H1 (cell line): ENCODE data around the gene SSU72.

ENCODE experiments used
- BCL11A ChIP-seq, 2 experiments: IDR thresholded peaks; one replicate each; pipeline ENCODE4 v1.6.1; 2011; ENCODE audit warnings: low read depth in 2 of 2, low read length in 2 of 2, mild to moderate bottlenecking in 2 of 2
- ZNF274 ChIP-seq: IDR thresholded peaks from 2 replicates; pipeline ENCODE4 v1.7.0; 2012; ENCODE audit warnings: low read length, borderline replicate concordance; ENCODE audit errors: extremely low read depth
- TF ChIP-seq, protein P1 (sequence below), 3 experiments: IDR thresholded peaks; 1 replicate in 2 of 3; 2 replicates in 1 of 3; pipeline versions ENCODE4 v1.5.1 to v1.6.1; 2011; ENCODE audit warnings: low read length in 3 of 3, mild to moderate bottlenecking in 3 of 3, inconsistent platforms in 2 of 3, low read depth in 1 of 3, moderate library complexity in 1 of 3; ENCODE audit not compliant: insufficient read depth in 1 of 3; ENCODE audit errors: control extremely low read depth in 1 of 3

DNA sequence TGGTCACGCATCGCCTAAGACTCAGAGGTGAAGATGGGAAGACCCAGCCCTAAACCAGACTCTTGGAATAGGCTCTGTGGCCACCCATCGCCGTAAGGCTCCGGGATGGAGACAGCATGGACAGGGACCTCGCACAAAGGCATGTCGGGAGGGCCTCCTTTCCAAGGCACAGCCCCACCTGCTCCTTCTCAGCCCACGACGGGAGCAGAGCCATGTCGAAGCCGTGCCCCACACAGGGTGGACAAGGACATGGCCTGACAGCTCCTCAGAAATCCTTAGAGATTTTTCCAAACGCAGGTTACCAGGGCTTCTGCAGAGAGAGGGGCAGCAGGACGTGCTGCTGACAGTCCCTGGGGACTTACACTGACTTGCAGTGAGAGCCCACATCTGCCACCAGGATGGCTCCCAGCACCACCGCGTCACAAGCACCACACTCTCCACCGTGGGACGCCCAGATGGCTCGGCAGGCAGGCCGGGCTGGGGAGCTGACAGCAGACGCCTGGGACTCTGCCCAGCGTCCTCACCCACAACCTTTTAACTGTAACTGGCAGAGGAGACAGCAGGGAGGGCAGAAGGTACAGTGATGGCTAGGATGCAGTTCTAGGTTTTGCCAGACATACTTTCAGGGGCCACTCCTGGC, 12.0 kb downstream of the SSU72 start:
- TF ChIP-seq BCL11A (IDR thresholded peaks at IDR 0.05; ENCODE audit: low read depth in 2 of 2, low read length in 2 of 2) (no peak), ZNF274 (no peak)
- TF ChIP-seq, protein P1, sequence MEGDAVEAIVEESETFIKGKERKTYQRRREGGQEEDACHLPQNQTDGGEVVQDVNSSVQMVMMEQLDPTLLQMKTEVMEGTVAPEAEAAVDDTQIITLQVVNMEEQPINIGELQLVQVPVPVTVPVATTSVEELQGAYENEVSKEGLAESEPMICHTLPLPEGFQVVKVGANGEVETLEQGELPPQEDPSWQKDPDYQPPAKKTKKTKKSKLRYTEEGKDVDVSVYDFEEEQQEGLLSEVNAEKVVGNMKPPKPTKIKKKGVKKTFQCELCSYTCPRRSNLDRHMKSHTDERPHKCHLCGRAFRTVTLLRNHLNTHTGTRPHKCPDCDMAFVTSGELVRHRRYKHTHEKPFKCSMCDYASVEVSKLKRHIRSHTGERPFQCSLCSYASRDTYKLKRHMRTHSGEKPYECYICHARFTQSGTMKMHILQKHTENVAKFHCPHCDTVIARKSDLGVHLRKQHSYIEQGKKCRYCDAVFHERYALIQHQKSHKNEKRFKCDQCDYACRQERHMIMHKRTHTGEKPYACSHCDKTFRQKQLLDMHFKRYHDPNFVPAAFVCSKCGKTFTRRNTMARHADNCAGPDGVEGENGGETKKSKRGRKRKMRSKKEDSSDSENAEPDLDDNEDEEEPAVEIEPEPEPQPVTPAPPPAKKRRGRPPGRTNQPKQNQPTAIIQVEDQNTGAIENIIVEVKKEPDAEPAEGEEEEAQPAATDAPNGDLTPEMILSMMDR (IDR thresholded peaks at IDR 0.05; ENCODE audit: control extremely low read depth in 1 of 3, insufficient read depth in 1 of 3, low read depth in 1 of 3, low read length in 3 of 3), result no peak
